ENCODE data around the gene ZFYVE28. TPM values are rescaled to one million over a fixed set of nuclear protein-coding genes. Genes with fewer than 3 reads are reported as not detected.
A peak's percentile ranks its signal among the peaks of the same experiment; 100 is the strongest.

The ZFYVE28 gene
- total and polyA plus RNA-seq, 12 donors, result 4.3 to 24.6 (median 16.0) TPM

DNA sequence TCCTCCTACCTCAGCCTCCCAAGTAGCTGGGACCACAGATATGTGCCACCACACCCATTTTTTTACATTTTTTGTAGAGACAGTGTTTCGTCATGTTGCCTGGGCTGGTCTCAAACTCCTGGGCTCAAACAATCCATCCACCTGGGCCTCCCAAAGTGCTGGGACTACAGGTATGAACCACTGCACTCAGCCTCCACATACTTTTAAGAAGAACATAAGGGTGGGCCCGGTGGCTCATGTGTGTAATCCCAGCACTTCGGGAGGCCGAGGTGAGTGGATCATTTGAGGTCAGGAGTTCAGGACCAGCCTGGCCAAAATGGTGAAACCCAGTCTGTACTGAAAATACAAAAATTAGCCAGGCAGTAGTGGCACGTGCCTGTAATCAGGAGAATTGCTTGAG lies 105.1 kb downstream of the ZFYVE28 start:
- no peaks in the 10 kb centered on the region for H3K9me3 ChIP-seq (replicated peaks in 1 of 3)
- H3K27me3 ChIP-seq, result no peaks in the 10 kb centered on the region
- no peak for DNase-seq
- TF ChIP-seq POLR2A (IDR thresholded peaks at IDR 0.05), result no peak
- TF ChIP-seq, protein P1, sequence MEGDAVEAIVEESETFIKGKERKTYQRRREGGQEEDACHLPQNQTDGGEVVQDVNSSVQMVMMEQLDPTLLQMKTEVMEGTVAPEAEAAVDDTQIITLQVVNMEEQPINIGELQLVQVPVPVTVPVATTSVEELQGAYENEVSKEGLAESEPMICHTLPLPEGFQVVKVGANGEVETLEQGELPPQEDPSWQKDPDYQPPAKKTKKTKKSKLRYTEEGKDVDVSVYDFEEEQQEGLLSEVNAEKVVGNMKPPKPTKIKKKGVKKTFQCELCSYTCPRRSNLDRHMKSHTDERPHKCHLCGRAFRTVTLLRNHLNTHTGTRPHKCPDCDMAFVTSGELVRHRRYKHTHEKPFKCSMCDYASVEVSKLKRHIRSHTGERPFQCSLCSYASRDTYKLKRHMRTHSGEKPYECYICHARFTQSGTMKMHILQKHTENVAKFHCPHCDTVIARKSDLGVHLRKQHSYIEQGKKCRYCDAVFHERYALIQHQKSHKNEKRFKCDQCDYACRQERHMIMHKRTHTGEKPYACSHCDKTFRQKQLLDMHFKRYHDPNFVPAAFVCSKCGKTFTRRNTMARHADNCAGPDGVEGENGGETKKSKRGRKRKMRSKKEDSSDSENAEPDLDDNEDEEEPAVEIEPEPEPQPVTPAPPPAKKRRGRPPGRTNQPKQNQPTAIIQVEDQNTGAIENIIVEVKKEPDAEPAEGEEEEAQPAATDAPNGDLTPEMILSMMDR (IDR thresholded peaks at IDR 0.05), result no peak
- 75 to 90% (median 86%) methylated on average over 5 of the region's 5 CpGs for WGBS, 4 donors
- H3K27ac ChIP-seq, result no peak overlapping the region
- H3K36me3 ChIP-seq (replicated peaks in 1 of 2), result no peaks in the 10 kb centered on the region
- no peak overlapping the region for H3K4me3 ChIP-seq
- H3K4me1 ChIP-seq (replicated peaks in 1 of 2), result no peaks in the 10 kb centered on the region
- intact Hi-C loops (cut with DNase I), result no loop called here

DNA sequence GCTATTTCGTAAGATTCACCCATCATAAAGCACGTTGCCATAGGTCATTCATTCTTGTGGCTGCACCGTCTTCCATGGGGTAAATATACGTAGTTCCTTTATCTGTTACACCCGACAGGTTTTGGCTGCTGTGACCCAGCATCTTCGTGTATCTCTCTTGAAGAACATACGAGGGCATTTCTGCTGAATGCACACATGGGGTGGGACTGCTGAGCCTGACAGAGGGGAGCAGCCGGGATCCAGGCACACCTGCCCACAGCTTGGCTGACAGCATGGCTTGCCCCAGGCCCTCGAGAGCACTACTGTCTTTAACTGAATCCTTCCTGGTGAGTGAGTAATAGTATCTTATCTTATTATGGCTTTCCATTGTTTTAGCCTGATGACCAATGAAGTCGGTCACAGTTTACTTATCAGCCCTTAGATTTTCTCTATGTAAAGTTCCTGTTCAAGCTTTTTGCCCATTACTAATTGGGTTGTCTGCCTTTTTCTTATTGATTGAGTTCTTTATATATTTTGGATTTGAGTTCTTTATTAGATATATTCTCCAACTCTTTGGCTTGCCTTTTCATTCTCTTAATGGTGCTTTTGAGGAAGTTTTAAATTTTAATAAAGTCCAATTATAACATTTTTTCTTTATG lies 111.6 kb downstream of the ZFYVE28 start:
- intact Hi-C loops (cut with DNase I), result no loop called here
- 84 to 91% (median 90%) methylated on average over 10 of the region's 10 CpGs for WGBS, 4 donors
- Histone ChIP-seq H3K4me1 (replicated peaks in 1 of 2) (no peaks in the 10 kb centered on the region), H3K27me3 (no peaks in the 10 kb centered on the region), H3K36me3 (replicated peaks in 1 of 2) (no peaks in the 10 kb centered on the region), H3K27ac (no peak overlapping the region), H3K9me3 (replicated peaks in 1 of 3) (no peaks in the 10 kb centered on the region), H3K4me3 (no peak overlapping the region)
- TF ChIP-seq, protein P1 (IDR thresholded peaks at IDR 0.05), result no peak
- no peak for TF ChIP-seq POLR2A (IDR thresholded peaks at IDR 0.05)
- DNase-seq, result peak in 1 of 7 donors; percentile 28

DNA sequence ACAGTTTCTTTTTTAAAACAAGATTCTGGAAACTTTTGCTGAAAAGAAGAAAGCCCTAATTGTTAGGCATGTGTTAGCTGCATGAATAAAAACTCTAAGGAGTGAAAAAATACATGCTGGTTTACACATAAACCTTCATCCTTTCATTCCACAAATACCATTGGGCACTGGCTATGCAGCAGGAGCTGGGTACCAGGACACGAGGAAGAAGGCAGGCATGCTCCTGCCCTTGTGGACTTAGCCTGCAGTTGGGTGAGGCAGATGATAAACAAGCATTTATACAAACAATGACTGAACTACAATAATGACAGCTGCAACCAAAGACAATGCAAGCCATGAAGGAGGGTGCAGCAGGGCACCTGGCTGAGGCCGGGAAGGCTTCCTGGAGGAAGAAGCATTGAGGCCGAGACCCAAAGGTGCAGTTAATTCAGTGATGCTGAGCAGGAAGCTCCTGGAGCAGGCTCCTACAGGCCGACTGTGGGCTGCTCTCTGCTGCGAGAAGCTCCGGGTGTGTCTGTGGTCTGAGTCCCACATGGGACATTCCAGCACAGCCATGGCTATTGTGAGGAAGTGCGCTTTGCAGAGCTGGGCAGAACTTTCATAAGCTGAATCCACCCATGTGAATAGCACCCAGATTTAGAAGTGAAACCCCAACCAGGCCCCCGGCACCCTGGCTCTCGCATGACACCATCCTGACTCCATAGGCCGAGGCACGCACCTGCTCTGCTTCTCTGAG lies 112.5 kb downstream of the ZFYVE28 start:
- WGBS, 4 donors, result 79 to 90% (median 84%) methylated on average over 9 to 11 of the region's 11 CpGs
- H3K4me3 ChIP-seq, result no peak overlapping the region
- intact Hi-C loops (cut with DNase I), result no loop called here
- H3K27ac ChIP-seq, result no peak overlapping the region
- H3K9me3 ChIP-seq (replicated peaks in 1 of 3), result no peaks in the 10 kb centered on the region
- H3K36me3 ChIP-seq (replicated peaks in 1 of 2), result no peaks in the 10 kb centered on the region
- H3K4me1 ChIP-seq (replicated peaks in 1 of 2), result no peaks in the 10 kb centered on the region
- peak in 1 of 7 donors; percentile 41 for DNase-seq
- H3K27me3 ChIP-seq, result no peaks in the 10 kb centered on the region
- no peak for TF ChIP-seq POLR2A (IDR thresholded peaks at IDR 0.05)
- TF ChIP-seq, protein P1 (IDR thresholded peaks at IDR 0.05), result no peak

DNA sequence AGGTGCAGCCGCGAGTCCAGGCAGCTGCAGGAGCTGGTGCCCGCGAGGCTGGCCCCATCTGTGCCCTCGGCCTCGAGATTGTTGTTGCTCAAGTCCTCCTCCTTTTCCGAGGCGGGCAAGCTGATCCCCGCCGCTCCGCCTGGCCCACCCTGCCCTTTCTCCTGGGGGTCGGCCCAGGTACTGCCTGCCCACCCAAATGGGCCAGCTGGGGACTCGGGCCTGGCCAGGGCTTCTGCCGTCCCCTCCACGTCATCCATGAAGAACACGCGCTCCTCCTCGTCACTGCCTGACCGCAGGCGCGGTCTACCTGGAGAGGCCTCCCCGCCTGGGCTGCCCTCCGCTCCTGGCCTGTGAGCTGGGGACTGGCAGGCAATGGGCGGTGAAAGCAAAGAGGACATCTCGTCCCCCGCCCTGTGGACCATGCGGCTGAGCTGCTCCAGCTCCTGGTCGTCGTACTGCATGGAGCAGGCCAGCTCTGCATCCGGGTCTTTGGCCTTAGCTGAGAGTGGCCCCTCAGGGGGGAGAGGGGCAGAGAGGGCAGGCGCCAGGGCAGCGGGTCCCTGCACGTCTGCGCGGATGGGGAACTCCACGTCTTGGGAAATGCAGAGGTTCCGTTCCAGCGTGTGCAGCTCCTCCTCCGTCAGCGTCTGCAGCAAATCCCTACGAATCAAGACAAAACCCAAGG lies 113.4 kb downstream of the ZFYVE28 start:
- WGBS, 4 donors, result 87 to 93% (median 93%) methylated on average over 25 to 41 of the region's 41 CpGs
- Histone ChIP-seq H3K4me3 (no peak overlapping the region), H3K27me3 (no peaks in the 10 kb centered on the region), H3K9me3 (replicated peaks in 1 of 3) (no peaks in the 10 kb centered on the region), H3K4me1 (replicated peaks in 1 of 2) (no peaks in the 10 kb centered on the region), H3K36me3 (replicated peaks in 1 of 2) (no peaks in the 10 kb centered on the region), H3K27ac (no peak overlapping the region)
- TF ChIP-seq, protein P1 (IDR thresholded peaks at IDR 0.05), result no peak
- no peak for TF ChIP-seq POLR2A (IDR thresholded peaks at IDR 0.05)
- peak in 1 of 7 donors; percentile 40 for DNase-seq
- intact Hi-C loops (cut with DNase I), result no loop called here

Data from adrenal gland (tissue), 12 donors.